ENCODE measurements around the gene ANKHD1. TPM values are rescaled to one million over a fixed set of nuclear protein-coding genes. Genes with fewer than 3 reads are reported as not detected.
"Not testable (repeated sequence)": the region's sequence is repeated elsewhere in the genome, so short reads cannot be mapped to it uniquely, and the experiment has no call there.

The ANKHD1 gene
- total RNA-seq, 3 donors from 2014 or later: 88.6 to 102 (median 95.1) TPM

GRCh38 chr5:140398379-140398811, 3.2 kb upstream of the ANKHD1 start:
- Mint-ChIP-seq H3K27me3 (ENCODE audit: low read depth) (no peaks in the 10 kb centered on the region), H3K4me1 (ENCODE audit: low read depth) (peaks cover 16% of the 10 kb centered on the region), H3K4me3 (no peak overlapping the region), H3K36me3 (ENCODE audit: insufficient read depth) (no peaks in the 10 kb centered on the region), H3K9me3 (no peaks in the 10 kb centered on the region)
- ATAC-seq: no peak
- no peak for DNase-seq

- peak; percentile 1 to 2 for ATAC-seq
- H3K4me1 Mint-ChIP-seq (ENCODE audit: low read depth): peaks cover 30% of the 10 kb centered on the region
- no peak overlapping the region for H3K4me3 Mint-ChIP-seq
- peaks cover 4% of the 10 kb centered on the region for H3K36me3 Mint-ChIP-seq (ENCODE audit: insufficient read depth)
- H3K27me3 Mint-ChIP-seq (ENCODE audit: low read depth): no peaks in the 10 kb centered on the region
- no peaks in the 10 kb centered on the region for H3K9me3 Mint-ChIP-seq
- DNase-seq: no peak
Observed at GRCh38 chr5:140399979-140400729, 1.5 kb upstream of the ANKHD1 start.

- ATAC-seq (peak; percentile 75 to 78), DNase-seq (peak; percentile 76)
- Mint-ChIP-seq H3K36me3 (ENCODE audit: insufficient read depth) (peaks cover 5% of the 10 kb centered on the region), H3K27me3 (ENCODE audit: low read depth) (no peaks in the 10 kb centered on the region), H3K4me3 (no peak overlapping the region), H3K4me1 (ENCODE audit: low read depth) (peaks cover 32% of the 10 kb centered on the region), H3K9me3 (no peaks in the 10 kb centered on the region)
Observed at GRCh38 chr5:140400730-140401361, 787 bp upstream of the ANKHD1 start.

- H3K4me1 Mint-ChIP-seq (ENCODE audit: low read depth): peaks cover 37% of the 10 kb centered on the region
- DNase-seq (peak; percentile 42), ATAC-seq (peak; percentile 5 to 10)
- H3K27me3 Mint-ChIP-seq (ENCODE audit: low read depth): no peaks in the 10 kb centered on the region
- peaks cover 6% of the 10 kb centered on the region for H3K36me3 Mint-ChIP-seq (ENCODE audit: insufficient read depth)
- no peak overlapping the region for H3K4me3 Mint-ChIP-seq
- H3K9me3 Mint-ChIP-seq: no peaks in the 10 kb centered on the region
Observed at GRCh38 chr5:140402258-140403074, 833 bp downstream of the ANKHD1 start.

- H3K4me1 Mint-ChIP-seq (ENCODE audit: low read depth): peaks cover 42% of the 10 kb centered on the region
- H3K27me3 Mint-ChIP-seq (ENCODE audit: low read depth): no peaks in the 10 kb centered on the region
- DNase-seq: no peak
- H3K9me3 Mint-ChIP-seq: no peaks in the 10 kb centered on the region
- H3K36me3 Mint-ChIP-seq (ENCODE audit: insufficient read depth): peaks cover 6% of the 10 kb centered on the region
- no peak overlapping the region for H3K4me3 Mint-ChIP-seq
- ATAC-seq: no peak
Observed at GRCh38 chr5:140403613-140404012, 2.0 kb downstream of the ANKHD1 start.

- H3K9me3 Mint-ChIP-seq: no peaks in the 10 kb centered on the region
- ATAC-seq: no peak
- no peaks in the 10 kb centered on the region for H3K27me3 Mint-ChIP-seq (ENCODE audit: low read depth)
- no peak overlapping the region for H3K4me3 Mint-ChIP-seq
- no peak for DNase-seq
- peaks cover 53% of the 10 kb centered on the region for H3K4me1 Mint-ChIP-seq (ENCODE audit: low read depth)
- peaks cover 11% of the 10 kb centered on the region for H3K36me3 Mint-ChIP-seq (ENCODE audit: insufficient read depth)
Observed at GRCh38 chr5:140408750-140409241, 7.2 kb downstream of the ANKHD1 start.

GRCh38 chr5:140413230-140413629, 11.6 kb downstream of the ANKHD1 start:
- ATAC-seq (no peak), DNase-seq (no peak)
- no peak overlapping the region for H3K4me3 Mint-ChIP-seq
- peaks cover 48% of the 10 kb centered on the region for H3K4me1 Mint-ChIP-seq (ENCODE audit: low read depth)
- no peaks in the 10 kb centered on the region for H3K9me3 Mint-ChIP-seq
- no peaks in the 10 kb centered on the region for H3K27me3 Mint-ChIP-seq (ENCODE audit: low read depth)
- peaks cover 10% of the 10 kb centered on the region for H3K36me3 Mint-ChIP-seq (ENCODE audit: insufficient read depth)

GRCh38 chr5:140417235-140417634, 15.6 kb downstream of the ANKHD1 start:
- no peak for DNase-seq
- Mint-ChIP-seq H3K4me1 (ENCODE audit: low read depth) (peaks cover 64% of the 10 kb centered on the region), H3K27me3 (ENCODE audit: low read depth) (no peaks in the 10 kb centered on the region), H3K4me3 (no peak overlapping the region), H3K9me3 (no peaks in the 10 kb centered on the region), H3K36me3 (ENCODE audit: insufficient read depth) (peaks cover 25% of the 10 kb centered on the region)
- ATAC-seq: no peak

- Mint-ChIP-seq H3K27me3 (ENCODE audit: low read depth) (no peaks in the 10 kb centered on the region), H3K4me3 (no peak overlapping the region), H3K4me1 (ENCODE audit: low read depth) (peaks cover 60% of the 10 kb centered on the region), H3K9me3 (no peaks in the 10 kb centered on the region), H3K36me3 (ENCODE audit: insufficient read depth) (peaks cover 21% of the 10 kb centered on the region)
- DNase-seq: no peak
- ATAC-seq: no peak
Observed at GRCh38 chr5:140418862-140419520, 17.4 kb downstream of the ANKHD1 start.

- DNase-seq (no peak), ATAC-seq (no peak)
- Mint-ChIP-seq H3K36me3 (ENCODE audit: insufficient read depth) (peaks cover 21% of the 10 kb centered on the region), H3K4me3 (peak overlapping the region; percentile 31), H3K27me3 (ENCODE audit: low read depth) (no peaks in the 10 kb centered on the region), H3K4me1 (ENCODE audit: low read depth) (peaks cover 65% of the 10 kb centered on the region), H3K9me3 (no peaks in the 10 kb centered on the region)
Observed at GRCh38 chr5:140420226-140420570, 18.6 kb downstream of the ANKHD1 start.

GRCh38 chr5:140420665-140421361, 19.2 kb downstream of the ANKHD1 start:
- ATAC-seq: peak; percentile 86
- Mint-ChIP-seq H3K36me3 (ENCODE audit: insufficient read depth) (peaks cover 22% of the 10 kb centered on the region), H3K4me1 (ENCODE audit: low read depth) (peaks cover 65% of the 10 kb centered on the region)

GRCh38 chr5:140421375-140421774, 19.7 kb downstream of the ANKHD1 start:
- not testable (repeated sequence) for H3K27me3 Mint-ChIP-seq (ENCODE audit: low read depth); H3K9me3 Mint-ChIP-seq; H3K4me3 Mint-ChIP-seq; DNase-seq; ATAC-seq
- Mint-ChIP-seq H3K4me1 (ENCODE audit: low read depth) (peaks cover 60% of the 10 kb centered on the region), H3K36me3 (ENCODE audit: insufficient read depth) (peaks cover 18% of the 10 kb centered on the region)

More at GRCh38 chr5:140420665-140421361, 19.2 kb downstream of the ANKHD1 start:
- Mint-ChIP-seq H3K4me3 (peak overlapping the region; percentile 31), H3K9me3 (no peaks in the 10 kb centered on the region), H3K27me3 (ENCODE audit: low read depth) (no peaks in the 10 kb centered on the region)
- no peak for DNase-seq

GRCh38 chr5:140423609-140424008, 22.0 kb downstream of the ANKHD1 start:
- Mint-ChIP-seq H3K27me3 (ENCODE audit: low read depth) (no peaks in the 10 kb centered on the region), H3K36me3 (ENCODE audit: insufficient read depth) (peaks cover 14% of the 10 kb centered on the region), H3K4me3 (no peak overlapping the region), H3K9me3 (no peaks in the 10 kb centered on the region), H3K4me1 (ENCODE audit: low read depth) (peaks cover 50% of the 10 kb centered on the region)
- DNase-seq (no peak), ATAC-seq (peak; percentile 23 to 27)
